ENCODE measurements around the gene BEST1.

Gene BEST1

GRCh38 chr11:61907871-61908729 is 42.1 kb upstream of the BEST1 start:
- TF ChIP-seq EZH2 (IDR thresholded peaks at IDR 0.05; ENCODE audit: borderline replicate concordance, low read length) = no peak
- TF ChIP-seq CTCF (IDR thresholded peaks at IDR 0.05; ENCODE audit: low read length) = no peak
- H3K79me2 ChIP-seq (ENCODE audit: insufficient read depth, low read length) = no peaks in the 10 kb centered on the region
- H3K9me2 ChIP-seq (ENCODE audit: low read depth, low read length) = no peaks in the 10 kb centered on the region
- no peaks in the 10 kb centered on the region for H3K9me3 ChIP-seq (ENCODE audit: low read length)
- H3K27me3 ChIP-seq (ENCODE audit: insufficient read depth, low read length) = no peaks in the 10 kb centered on the region; the same call in 1 of the 2 replicates
- no peaks in the 10 kb centered on the region for H3K36me3 ChIP-seq (ENCODE audit: insufficient read depth, low read length)
- no peak overlapping the region for H3K4me3 ChIP-seq (ENCODE audit: low read depth, low read length, poor library complexity, severe bottlenecking)
- no peaks in the 10 kb centered on the region for H3K4me1 ChIP-seq (ENCODE audit: insufficient read depth, low read length, severe bottlenecking)
- H3F3A ChIP-seq (ENCODE audit: insufficient read depth, low read length) = no peaks in the 10 kb centered on the region
- H4K20me1 ChIP-seq (ENCODE audit: insufficient read depth, low read length) = no peaks in the 10 kb centered on the region
- H3K27ac ChIP-seq (ENCODE audit: low read depth, low read length, poor library complexity, severe bottlenecking) = no peak overlapping the region
- no peak overlapping the region for H3K9ac ChIP-seq (ENCODE audit: low read length)
- H2AFZ ChIP-seq (ENCODE audit: low read length) = no peak overlapping the region
- H3K4me2 ChIP-seq (ENCODE audit: low read length) = no peak overlapping the region

- H3K4me3 ChIP-seq (ENCODE audit: low read depth, low read length, poor library complexity, severe bottlenecking) = no peak overlapping the region
- no peaks in the 10 kb centered on the region for H3K36me3 ChIP-seq (ENCODE audit: insufficient read depth, low read length)
- H3F3A ChIP-seq (ENCODE audit: insufficient read depth, low read length) = no peaks in the 10 kb centered on the region
- no peaks in the 10 kb centered on the region for H3K9me3 ChIP-seq (ENCODE audit: low read length)
- no peak overlapping the region for H3K27ac ChIP-seq (ENCODE audit: low read depth, low read length, poor library complexity, severe bottlenecking)
- no peaks in the 10 kb centered on the region for H3K9me2 ChIP-seq (ENCODE audit: low read depth, low read length)
- no peaks in the 10 kb centered on the region; the same call in 1 of the 2 replicates for H3K27me3 ChIP-seq (ENCODE audit: insufficient read depth, low read length)
- TF ChIP-seq EZH2 (IDR thresholded peaks at IDR 0.05; ENCODE audit: borderline replicate concordance, low read length) = no peak
- H3K4me2 ChIP-seq (ENCODE audit: low read length) = no peak overlapping the region
- H4K20me1 ChIP-seq (ENCODE audit: insufficient read depth, low read length) = no peaks in the 10 kb centered on the region
- H3K4me1 ChIP-seq (ENCODE audit: insufficient read depth, low read length, severe bottlenecking) = no peaks in the 10 kb centered on the region
- H3K9ac ChIP-seq (ENCODE audit: low read length) = no peak overlapping the region
- H3K79me2 ChIP-seq (ENCODE audit: insufficient read depth, low read length) = no peaks in the 10 kb centered on the region
- no peak overlapping the region for H2AFZ ChIP-seq (ENCODE audit: low read length)
Observed at GRCh38 chr11:61908730-61909316, 41.3 kb upstream of the BEST1 start.

- Histone ChIP-seq H3K9ac (ENCODE audit: low read length) (no peak overlapping the region), H2AFZ (ENCODE audit: low read length) (no peak overlapping the region), H3K79me2 (ENCODE audit: insufficient read depth, low read length) (no peaks in the 10 kb centered on the region), H3K4me1 (ENCODE audit: insufficient read depth, low read length, severe bottlenecking) (no peaks in the 10 kb centered on the region), H3F3A (ENCODE audit: insufficient read depth, low read length) (no peaks in the 10 kb centered on the region), H3K27ac (ENCODE audit: low read depth, low read length, poor library complexity, severe bottlenecking) (no peak overlapping the region), H3K9me2 (ENCODE audit: low read depth, low read length) (no peaks in the 10 kb centered on the region), H3K36me3 (ENCODE audit: insufficient read depth, low read length) (no peaks in the 10 kb centered on the region), H3K9me3 (ENCODE audit: low read length) (no peaks in the 10 kb centered on the region), H3K27me3 (ENCODE audit: insufficient read depth, low read length) (peaks cover 6% of the 10 kb centered on the region; the same call in 1 of the 2 replicates), H3K4me3 (ENCODE audit: low read depth, low read length, poor library complexity, severe bottlenecking) (no peak overlapping the region), H3K4me2 (ENCODE audit: low read length) (no peak overlapping the region), H4K20me1 (ENCODE audit: insufficient read depth, low read length) (no peaks in the 10 kb centered on the region)
- no peak for TF ChIP-seq CTCF (IDR thresholded peaks at IDR 0.05; ENCODE audit: low read length)
- no peak for TF ChIP-seq EZH2 (IDR thresholded peaks at IDR 0.05; ENCODE audit: borderline replicate concordance, low read length)
Observed at GRCh38 chr11:61910187-61911127, 39.7 kb upstream of the BEST1 start.

Data from OCI-LY1 (cell line).